A549 (cell line): ENCODE data around the gene MDM1.

Experiments used
- CTCF ChIP-seq: fragments of >200 bp; sonication (Bioruptor Twin); formaldehyde crosslinking; IDR thresholded peaks from 3 replicates; pipeline ENCODE4 v1.5.1; 2016
- HEYL ChIP-seq: fragments of 250-450 bp; sonication (Bioruptor Pico); IDR thresholded peaks from 2 replicates; pipeline ENCODE4 v1.8.0; 2021; ENCODE audit warnings: mild to moderate bottlenecking, moderate library complexity
- MAFK ChIP-seq: fragments of 450-650 bp; IDR thresholded peaks from 2 replicates; pipeline ENCODE4 v1.6.1; 2014; ENCODE audit not compliant: partially characterized antibody
- POLR2AphosphoS2 ChIP-seq: conservative IDR thresholded peaks from 2 replicates; pipeline ENCODE4 v1.6.1; 2012; ENCODE audit warnings: low read length, improper control_type of control experiment, inconsistent platforms
- TF ChIP-seq, protein P1 (sequence below): fragments of 450-650 bp; IDR thresholded peaks from 2 replicates; pipeline ENCODE4 v1.6.1; 2014; ENCODE audit warnings: antibody characterized with exemption
- TF ChIP-seq, protein P2 (sequence below): IDR thresholded peaks from 2 replicates; pipeline ENCODE4 v1.6.1; 2012

DNA sequence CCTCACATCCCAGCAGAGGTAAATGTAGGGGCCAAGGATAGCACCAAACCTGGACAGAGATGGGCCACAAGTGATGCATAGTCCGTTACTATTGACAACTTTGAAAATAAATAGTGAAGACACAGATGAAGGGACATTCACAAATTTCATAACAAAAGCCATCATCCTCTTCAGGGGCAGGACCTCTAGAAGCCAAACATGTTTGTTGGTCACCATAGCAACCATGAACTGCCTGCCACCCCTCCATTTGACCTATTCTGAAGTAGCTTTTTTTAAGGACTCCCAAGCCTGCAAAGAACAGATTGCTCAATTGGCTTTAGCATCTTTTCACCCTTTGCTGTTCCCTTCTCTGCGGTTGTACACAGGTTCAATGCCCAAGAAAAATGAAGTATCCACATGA is 35.7 kb upstream of the MDM1 start:
- TF ChIP-seq, protein P1, sequence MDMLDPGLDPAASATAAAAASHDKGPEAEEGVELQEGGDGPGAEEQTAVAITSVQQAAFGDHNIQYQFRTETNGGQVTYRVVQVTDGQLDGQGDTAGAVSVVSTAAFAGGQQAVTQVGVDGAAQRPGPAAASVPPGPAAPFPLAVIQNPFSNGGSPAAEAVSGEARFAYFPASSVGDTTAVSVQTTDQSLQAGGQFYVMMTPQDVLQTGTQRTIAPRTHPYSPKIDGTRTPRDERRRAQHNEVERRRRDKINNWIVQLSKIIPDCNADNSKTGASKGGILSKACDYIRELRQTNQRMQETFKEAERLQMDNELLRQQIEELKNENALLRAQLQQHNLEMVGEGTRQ, result no peak
- TF ChIP-seq CTCF, result no peak
- no peak for TF ChIP-seq MAFK
- TF ChIP-seq HEYL (CRISPR knock-in tag), result no peak
- TF ChIP-seq POLR2AphosphoS2, result no peak
- TF ChIP-seq, protein P2, sequence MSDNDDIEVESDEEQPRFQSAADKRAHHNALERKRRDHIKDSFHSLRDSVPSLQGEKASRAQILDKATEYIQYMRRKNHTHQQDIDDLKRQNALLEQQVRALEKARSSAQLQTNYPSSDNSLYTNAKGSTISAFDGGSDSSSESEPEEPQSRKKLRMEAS, result no peak
